MM.1S (cell line): Measurements from ENCODE around the gene CNR1.

Source experiments
- EZH2 ChIP-seq: fragments of 300-600 bp; sonication (generic); optimal IDR thresholded peaks from 2 replicates; pipeline ENCODE3; 2017; ENCODE audit warnings: low read depth, mild to moderate bottlenecking, antibody characterized with exemption, low read length, mixed read lengths
- TF ChIP-seq, protein P1 (sequence below): fragments of 300-600 bp; sonication (generic); IDR thresholded peaks from 2 replicates; pipeline ENCODE4 v1.5.1; 2016; ENCODE audit warnings: antibody characterized with exemption, low read length, mixed read lengths

- TF ChIP-seq, protein P1, sequence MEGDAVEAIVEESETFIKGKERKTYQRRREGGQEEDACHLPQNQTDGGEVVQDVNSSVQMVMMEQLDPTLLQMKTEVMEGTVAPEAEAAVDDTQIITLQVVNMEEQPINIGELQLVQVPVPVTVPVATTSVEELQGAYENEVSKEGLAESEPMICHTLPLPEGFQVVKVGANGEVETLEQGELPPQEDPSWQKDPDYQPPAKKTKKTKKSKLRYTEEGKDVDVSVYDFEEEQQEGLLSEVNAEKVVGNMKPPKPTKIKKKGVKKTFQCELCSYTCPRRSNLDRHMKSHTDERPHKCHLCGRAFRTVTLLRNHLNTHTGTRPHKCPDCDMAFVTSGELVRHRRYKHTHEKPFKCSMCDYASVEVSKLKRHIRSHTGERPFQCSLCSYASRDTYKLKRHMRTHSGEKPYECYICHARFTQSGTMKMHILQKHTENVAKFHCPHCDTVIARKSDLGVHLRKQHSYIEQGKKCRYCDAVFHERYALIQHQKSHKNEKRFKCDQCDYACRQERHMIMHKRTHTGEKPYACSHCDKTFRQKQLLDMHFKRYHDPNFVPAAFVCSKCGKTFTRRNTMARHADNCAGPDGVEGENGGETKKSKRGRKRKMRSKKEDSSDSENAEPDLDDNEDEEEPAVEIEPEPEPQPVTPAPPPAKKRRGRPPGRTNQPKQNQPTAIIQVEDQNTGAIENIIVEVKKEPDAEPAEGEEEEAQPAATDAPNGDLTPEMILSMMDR: no peak
- TF ChIP-seq EZH2: no peak
Observed at GRCh38 chr6:88209301-88209700, 43.2 kb upstream of the CNR1 start.
